Activated CD8-positive, alpha-beta memory T cell treated with anti-CD3 and anti-CD28 coated beads, Interleukin-2, amount 50 U/mL, for 24 hours (primary cell): Measurements from ENCODE around the gene OBSL1.
A peak's percentile ranks its signal among the peaks of the same experiment; 100 is the strongest.

ENCODE experiments used
- DNase-seq: peaks from one replicate; pipeline ENCODE4 v3.0.0-alpha.2; 2020; ENCODE audit errors: extremely low read depth

OBSL1 gene

GRCh38 chr2:219571311-219572236 is at the start of gene OBSL1:
TSS of gene OBSL1 (minus strand) at chr2:219571539. CDS start at chr2:219571232, 307 bp downstream.
- no peak for DNase-seq

GRCh38 chr2:219620546-219620945 is 49.2 kb upstream of the OBSL1 start:
- DNase-seq = no peak

- no peak for DNase-seq
Measured at GRCh38 chr2:219619235-219619634, 47.9 kb upstream of the OBSL1 start.

- DNase-seq = no peak
Measured at GRCh38 chr2:219618733-219619122, 47.4 kb upstream of the OBSL1 start.

GRCh38 chr2:219616550-219616949 is 45.2 kb upstream of the OBSL1 start:
- no peak for DNase-seq

- DNase-seq = no peak
Measured at GRCh38 chr2:219615894-219616293, 44.6 kb upstream of the OBSL1 start.

- no peak for DNase-seq
Measured at GRCh38 chr2:219615036-219615435, 43.7 kb upstream of the OBSL1 start.

GRCh38 chr2:219614076-219614860 is 42.9 kb upstream of the OBSL1 start:
- DNase-seq = no peak

GRCh38 chr2:219613461-219614070 is 42.2 kb upstream of the OBSL1 start:
- DNase-seq = no peak

- DNase-seq = no peak
Measured at GRCh38 chr2:219612577-219613286, 41.4 kb upstream of the OBSL1 start.

- no peak for DNase-seq
Measured at GRCh38 chr2:219611866-219612576, 40.7 kb upstream of the OBSL1 start.

- no peak for DNase-seq
Measured at GRCh38 chr2:219611306-219611705, 40.0 kb upstream of the OBSL1 start.

- DNase-seq = no peak
Measured at GRCh38 chr2:219609149-219609750, 37.9 kb upstream of the OBSL1 start.

GRCh38 chr2:219608399-219608964 is 37.1 kb upstream of the OBSL1 start:
- DNase-seq = no peak

GRCh38 chr2:219607931-219608330 is 36.6 kb upstream of the OBSL1 start:
- no peak for DNase-seq

GRCh38 chr2:219605607-219605954 is 34.2 kb upstream of the OBSL1 start:
- no peak for DNase-seq

GRCh38 chr2:219603771-219604170 is 32.4 kb upstream of the OBSL1 start:
- no peak for DNase-seq

GRCh38 chr2:219598308-219599078 is 27.2 kb upstream of the OBSL1 start:
- no peak for DNase-seq

- DNase-seq = peak; percentile 87
Measured at GRCh38 chr2:219597552-219598307, 26.4 kb upstream of the OBSL1 start, which contains the start of gene STK11IP. TSS of gene STK11IP (plus strand) at chr2:219597857. CDS start at chr2:219598120, 263 bp downstream.
